ENCODE data around the gene SNX18. TPM values are rescaled to one million over a fixed set of nuclear protein-coding genes. Genes with fewer than 3 reads are reported as not detected.

The SNX18 gene
- total RNA-seq, 1 donor from 2014 or later: 74.2 TPM

GRCh38 chr5:54515634-54516033 is 1.9 kb upstream of the SNX18 start:
- no peaks in the 10 kb centered on the region for H3K9me3 Mint-ChIP-seq (ENCODE audit: low read depth)
- H3K27me3 Mint-ChIP-seq (ENCODE audit: low read depth): no peaks in the 10 kb centered on the region
- no peak overlapping the region for H3K4me3 Mint-ChIP-seq (ENCODE audit: unreplicated experiment)
- H3K36me3 Mint-ChIP-seq (ENCODE audit: low read depth): peaks cover 5% of the 10 kb centered on the region
- no peak for TF ChIP-seq CTCF (IDR thresholded peaks at IDR 0.05)
- no peak for DNase-seq (ENCODE audit: low spot score)
- H3K4me1 Mint-ChIP-seq (ENCODE audit: low read depth): peaks cover 37% of the 10 kb centered on the region
- no peak overlapping the region for H3K27ac Mint-ChIP-seq (ENCODE audit: unreplicated experiment)

GRCh38 chr5:54516051-54516655 is 1.4 kb upstream of the SNX18 start:
- no peak for TF ChIP-seq CTCF (IDR thresholded peaks at IDR 0.05)
- Mint-ChIP-seq H3K9me3 (ENCODE audit: low read depth) (no peaks in the 10 kb centered on the region), H3K4me1 (ENCODE audit: low read depth) (peaks cover 41% of the 10 kb centered on the region), H3K36me3 (ENCODE audit: low read depth) (peaks cover 5% of the 10 kb centered on the region), H3K27me3 (ENCODE audit: low read depth) (no peaks in the 10 kb centered on the region), H3K4me3 (ENCODE audit: unreplicated experiment) (no peak overlapping the region), H3K27ac (ENCODE audit: unreplicated experiment) (no peak overlapping the region)
- no peak for DNase-seq (ENCODE audit: low spot score)

GRCh38 chr5:54517174-54517511 is 416 bp upstream of the SNX18 start:
- Mint-ChIP-seq H3K36me3 (ENCODE audit: low read depth) (peaks cover 5% of the 10 kb centered on the region), H3K4me3 (ENCODE audit: unreplicated experiment) (peak overlapping the region; percentile 53), H3K4me1 (ENCODE audit: low read depth) (peaks cover 50% of the 10 kb centered on the region), H3K9me3 (ENCODE audit: low read depth) (no peaks in the 10 kb centered on the region), H3K27ac (ENCODE audit: unreplicated experiment) (peak overlapping the region; percentile 76), H3K27me3 (ENCODE audit: low read depth) (no peaks in the 10 kb centered on the region)
- TF ChIP-seq CTCF (IDR thresholded peaks at IDR 0.05): no peak
- DNase-seq (ENCODE audit: low spot score): no peak

- Mint-ChIP-seq H3K27ac (ENCODE audit: unreplicated experiment) (peak overlapping the region; percentile 81), H3K9me3 (ENCODE audit: low read depth) (no peaks in the 10 kb centered on the region), H3K27me3 (ENCODE audit: low read depth) (no peaks in the 10 kb centered on the region), H3K36me3 (ENCODE audit: low read depth) (peaks cover 8% of the 10 kb centered on the region), H3K4me1 (ENCODE audit: low read depth) (peaks cover 50% of the 10 kb centered on the region), H3K4me3 (ENCODE audit: unreplicated experiment) (peak overlapping the region; percentile 94)
- DNase-seq (ENCODE audit: low spot score): no peak
- TF ChIP-seq CTCF (IDR thresholded peaks at IDR 0.05): peak; percentile 2
Measured at GRCh38 chr5:54518146-54518817, 723 bp downstream of the SNX18 start.

- Mint-ChIP-seq H3K36me3 (ENCODE audit: low read depth) (peaks cover 8% of the 10 kb centered on the region), H3K27me3 (ENCODE audit: low read depth) (no peaks in the 10 kb centered on the region), H3K27ac (ENCODE audit: unreplicated experiment) (peak overlapping the region; percentile 97), H3K4me1 (ENCODE audit: low read depth) (peaks cover 50% of the 10 kb centered on the region), H3K4me3 (ENCODE audit: unreplicated experiment) (peak overlapping the region; percentile 94), H3K9me3 (ENCODE audit: low read depth) (no peaks in the 10 kb centered on the region)
- DNase-seq (ENCODE audit: low spot score): no peak
- TF ChIP-seq CTCF (IDR thresholded peaks at IDR 0.05): no peak
Measured at GRCh38 chr5:54518818-54519508, 1.4 kb downstream of the SNX18 start.
